SK-N-SH (cell line): ENCODE results near the gene NMNAT2. TPM values are rescaled to one million over a fixed set of nuclear protein-coding genes. Genes with fewer than 3 reads are reported as not detected.

ENCODE experiments used
- CTCF ChIA-PET: fragments of 300-600, 350-600 bp; formaldehyde crosslinking; extraction: SDS; loops from one replicate; lab custom pipeline; 2021; lab: Yijun Ruan, JAX
- POLR2A ChIA-PET: fragments of 350-600 bp; sonication (Branson Sonifier 250); formaldehyde crosslinking; extraction: SDS; loops from one replicate; lab custom pipeline; 2020; ENCODE audit warnings: antibody characterized with exemption, inconsistent platforms; lab: Yijun Ruan, JAX
- DNase-seq: peaks from one replicate; pipeline ENCODE4 v3.0.0; 2012
- H2AFZ ChIP-seq: fragments of 200-600 bp; sonication (generic); 2 replicates; pipeline ENCODE4 v1.8.1; 2016; ENCODE audit warnings: antibody characterized with exemption, mild to moderate bottlenecking, low read depth
- H3F3A ChIP-seq: fragments of 200-600 bp; sonication (generic); replicated peaks from 2 replicates; pipeline ENCODE3; 2016; ENCODE audit warnings: antibody characterized with exemption, mild to moderate bottlenecking; ENCODE audit not compliant: insufficient read depth
- H3K27ac ChIP-seq, 2 experiments: fragments of 200-500 bp in 1 of 2; fragments of 200-600 bp in 1 of 2; sonication (Bioruptor generic) in 1 of 2; sonication (generic), shearing (Covaris generic) in 1 of 2; 2 replicates each; pipeline versions ENCODE4 v1.5.1 to v1.6.1; 2014 to 2016; ENCODE audit warnings: low read depth in 2 of 2, inconsistent platforms in 1 of 2, low read length in 1 of 2, mild to moderate bottlenecking in 1 of 2, mixed read lengths in 1 of 2
- H3K27me3 ChIP-seq: fragments of 200-600 bp; sonication (generic), shearing (Covaris generic); 2 replicates; pipeline ENCODE4 v1.6.1; 2016; ENCODE audit warnings: mixed run types; ENCODE audit not compliant: insufficient read depth
- H3K36me3 ChIP-seq, 2 experiments: fragments of 200-500 bp in 1 of 2; fragments of 200-600 bp in 1 of 2; sonication (Bioruptor generic) in 1 of 2; sonication (generic) in 1 of 2; replicated peaks in 1 of 2; 2 replicates each; pipeline versions ENCODE3 to v1.5.1; 2014 to 2016; ENCODE audit warnings: low read length in 1 of 2, mild to moderate bottlenecking in 1 of 2; ENCODE audit not compliant: insufficient read depth in 2 of 2, control insufficient read depth in 1 of 2
- H3K4me1 ChIP-seq, 2 experiments: fragments of 200-500 bp in 1 of 2; fragments of 200-600 bp in 1 of 2; sonication (Bioruptor generic) in 1 of 2; sonication (generic), shearing (Covaris generic) in 1 of 2; 2 replicates each; pipeline versions ENCODE4 v1.5.1 to v1.6.1; 2014 to 2016; ENCODE audit warnings: low read depth in 1 of 2, low read length in 1 of 2, mixed run types in 1 of 2; ENCODE audit not compliant: insufficient read depth in 2 of 2, control insufficient read depth in 1 of 2
- H3K4me2 ChIP-seq: fragments of 200-600 bp; sonication (generic), shearing (Covaris generic); 2 replicates; pipeline ENCODE4 v1.6.1; 2017; ENCODE audit warnings: mixed run types
- H3K4me3 ChIP-seq, 2 experiments: fragments of 200-500 bp in 1 of 2; fragments of 200-600 bp in 1 of 2; sonication (Bioruptor generic) in 1 of 2; sonication (generic), shearing (Covaris generic) in 1 of 2; 2 replicates each; pipeline versions ENCODE4 v1.5.1 to v1.8.1; 2014 to 2016; ENCODE audit warnings: low read depth in 2 of 2, inconsistent platforms in 1 of 2, low read length in 1 of 2, mild to moderate bottlenecking in 1 of 2, mixed read lengths in 1 of 2, moderate library complexity in 1 of 2
- H3K79me2 ChIP-seq: fragments of 200-600 bp; sonication (generic); 2 replicates; pipeline ENCODE4 v1.8.1; 2017; ENCODE audit warnings: mild to moderate bottlenecking; ENCODE audit not compliant: insufficient read depth
- H3K9ac ChIP-seq: fragments of 200-600 bp; sonication (generic); 2 replicates; pipeline ENCODE4 v1.6.1; 2017; ENCODE audit warnings: mixed run types
- H3K9me2 ChIP-seq: fragments of 200-600 bp; sonication (generic); 2 replicates; pipeline ENCODE4 v1.6.1; 2017; ENCODE audit warnings: mixed run types
- H3K9me3 ChIP-seq: fragments of 200-600 bp; sonication (generic); 2 replicates; pipeline ENCODE4 v1.6.1; 2017; ENCODE audit warnings: mixed run types, mild to moderate bottlenecking, moderate library complexity
- H4K20me1 ChIP-seq: fragments of 200-600 bp; sonication (generic); 2 replicates; pipeline ENCODE4 v1.6.1; 2017; ENCODE audit warnings: mild to moderate bottlenecking, mixed run types; ENCODE audit not compliant: insufficient read depth
- CTCF ChIP-seq: fragments of 200-600 bp; sonication (generic); IDR thresholded peaks from 2 replicates; pipeline ENCODE4 v1.6.1; 2017; ENCODE audit warnings: antibody characterized with exemption, mild to moderate bottlenecking, moderate library complexity
- ELF1 ChIP-seq: IDR thresholded peaks from 2 replicates; pipeline ENCODE4 v1.4.0; 2012
- EP300 ChIP-seq, 2 experiments: IDR thresholded peaks; 2 replicates each; pipeline versions ENCODE4 v1.4.0 to v1.6.1; 2012; ENCODE audit warnings: borderline replicate concordance in 1 of 2, low read depth in 1 of 2, low read length in 1 of 2
- EZH2phosphoT487 ChIP-seq: fragments of 200-600 bp; sonication (generic); IDR thresholded peaks from 2 replicates; pipeline ENCODE4 v1.6.1; 2017; ENCODE audit warnings: low read depth, mixed run types, mild to moderate bottlenecking, antibody characterized with exemption, moderate library complexity, borderline replicate concordance
- FOSL2 ChIP-seq: IDR thresholded peaks from 2 replicates; pipeline ENCODE4 v1.4.0; 2012; ENCODE audit warnings: low read depth, mild to moderate bottlenecking, moderate library complexity, borderline replicate concordance
- FOXM1 ChIP-seq: IDR thresholded peaks from 2 replicates; pipeline ENCODE4 v1.4.0; 2012; ENCODE audit warnings: low read depth, mild to moderate bottlenecking
- GABPA ChIP-seq: IDR thresholded peaks from 2 replicates; pipeline ENCODE4 v1.4.0; 2012; ENCODE audit warnings: low read depth, mild to moderate bottlenecking
- JUND ChIP-seq: IDR thresholded peaks from 2 replicates; pipeline ENCODE4 v1.4.0; 2012
- MEF2A ChIP-seq: IDR thresholded peaks from 2 replicates; pipeline ENCODE4 v1.4.0; 2012; ENCODE audit warnings: low read depth, borderline replicate concordance
- MXI1 ChIP-seq: IDR thresholded peaks from 2 replicates; pipeline ENCODE4 v1.6.1; 2012; ENCODE audit warnings: mild to moderate bottlenecking, low read depth, low read length, improper control_type of control experiment
- NFIC ChIP-seq: IDR thresholded peaks from 2 replicates; pipeline ENCODE4 v1.4.0; 2012; ENCODE audit warnings: borderline replicate concordance
- PBX3 ChIP-seq: IDR thresholded peaks from 2 replicates; pipeline ENCODE4; 2012
- POLR2AphosphoS5 ChIP-seq: IDR thresholded peaks from 2 replicates; pipeline ENCODE4 v1.6.1; 2012; ENCODE audit warnings: low read depth, low read length
- RCOR1 ChIP-seq: fragments of 150-350 bp; IDR thresholded peaks from 2 replicates; pipeline ENCODE4 v1.6.1; 2017; ENCODE audit warnings: antibody characterized with exemption, low read length
- SIN3A ChIP-seq: IDR thresholded peaks from 2 replicates; pipeline ENCODE4 v1.6.1; 2012; ENCODE audit warnings: low read depth, mild to moderate bottlenecking, low read length, moderate library complexity, borderline replicate concordance
- TCF12 ChIP-seq: IDR thresholded peaks from 2 replicates; pipeline ENCODE4 v1.4.0; 2012
- USF1 ChIP-seq: IDR thresholded peaks from 2 replicates; pipeline ENCODE4 v1.4.0; 2012; ENCODE audit warnings: low read depth, borderline replicate concordance
- ZBTB33 ChIP-seq: IDR thresholded peaks from 2 replicates; pipeline ENCODE4 v1.4.0; 2012; ENCODE audit warnings: low read depth, borderline replicate concordance
- WGBS: methylation state at CpG from one replicate; pipeline ENCODE4 v1.1.6; 2017; ENCODE audit warnings: low lambda C conversion rate; 5-methylcytosine and 5-hydroxymethylcytosine counted together
- polyA plus RNA-seq, 3 experiments: library from polyadenylated mRNA; depleted of rRNA; stranded (reverse); fragments of >200 nt; gene quantifications; 2 replicates each; pipeline ENCODE4 v1.2.3, GENCODE V29; 2012

NMNAT2 gene
- polyA plus RNA-seq, 1 of the 3 experiments (the other 2 are of a cell fraction), result 0.07 TPM

- TF ChIP-seq MXI1 (no peak), ELF1 (no peak), CTCF (no peak), USF1 (no peak)
- TF ChIP-seq, all 33 proteins: peak for 0
These were observed 191.2 kb downstream of the NMNAT2 start (continued) for GRCh38 chr1:183226963-183227362.

- no peak for DNase-seq
- Histone ChIP-seq H3K4me1 (peaks cover 0 to 2% of the 10 kb centered on the region in 2 experiments; a peak in 1 of 4 replicates), H4K20me1 (no peaks in the 10 kb centered on the region), H3K4me3 (no peak overlapping the region), H3K79me2 (no peaks in the 10 kb centered on the region), H3K9me3 (no peaks in the 10 kb centered on the region), H3K27ac (no peak overlapping the region), H2AFZ (no peak overlapping the region), H3K36me3 (no peaks in the 10 kb centered on the region), H3K9me2 (no peaks in the 10 kb centered on the region), H3K27me3 (no peaks in the 10 kb centered on the region), H3K9ac (no peak overlapping the region), H3K4me2 (no peak overlapping the region), H3F3A (no peaks in the 10 kb centered on the region)
- ChIA-PET CTCF (interaction anchor here (1.0 to 3.2 kb wide), 5 partner anchors 9 to 264 kb away, joined by 4 to 25 read pairs (median 6); no protein-coding TSS in a partner anchor), POLR2A (no interaction called here)
- TF ChIP-seq JUND, result no peak
- no peak for TF ChIP-seq MEF2A
- TF ChIP-seq PBX3, result no peak
- TF ChIP-seq EZH2phosphoT487, result no peak
- no peak for TF ChIP-seq TCF12
- TF ChIP-seq POLR2AphosphoS5, result no peak
- 86% methylated on average over 4 of the region's 4 CpGs for WGBS
These were observed 191.8 kb downstream of the NMNAT2 start for GRCh38 chr1:183226361-183226760.

- CTCF ChIA-PET, result interaction anchor here (0.7 kb wide), 1 partner anchor 11 kb away, joined by 3 read pairs; no protein-coding TSS in a partner anchor
- Histone ChIP-seq H3K4me2 (no peak overlapping the region), H3K79me2 (no peaks in the 10 kb centered on the region), H3K27me3 (no peaks in the 10 kb centered on the region), H3F3A (no peaks in the 10 kb centered on the region), H2AFZ (no peak overlapping the region), H4K20me1 (no peaks in the 10 kb centered on the region), H3K4me1 (peaks cover 0 to 5% of the 10 kb centered on the region in 2 experiments; a peak in 1 of 4 replicates), H3K9me3 (no peaks in the 10 kb centered on the region), H3K27ac (no peak overlapping the region), H3K9ac (no peak overlapping the region), H3K4me3 (no peak overlapping the region), H3K9me2 (no peaks in the 10 kb centered on the region), H3K36me3 (no peaks in the 10 kb centered on the region)
- 87% methylated on average over 3 of the region's 3 CpGs for WGBS
- POLR2A ChIA-PET, result no interaction called here
- no peak for DNase-seq
- TF ChIP-seq NFIC, result no peak
- no peak for TF ChIP-seq MXI1
- TF ChIP-seq FOXM1, result no peak
- TF ChIP-seq EP300 (IDR thresholded peaks at IDR 0.05; ENCODE audit: borderline replicate concordance in 1 of 2, low read depth in 1 of 2, low read length in 1 of 2), result no peak
- TF ChIP-seq JUND, result no peak
- TF ChIP-seq PBX3, result no peak
- no peak for TF ChIP-seq ZBTB33
- no peak for TF ChIP-seq MEF2A
- TF ChIP-seq ELF1, result no peak
- no peak for TF ChIP-seq GABPA
- TF ChIP-seq RCOR1, result no peak
- no peak for TF ChIP-seq SIN3A
- no peak for TF ChIP-seq FOSL2
These were observed 194.7 kb downstream of the NMNAT2 start for GRCh38 chr1:183223467-183223866.
